ENCODE data around the gene EFHD1. TPM values are rescaled to one million over a fixed set of nuclear protein-coding genes. Genes with fewer than 3 reads are reported as not detected.
"Not testable (repeated sequence)": the region's sequence is repeated elsewhere in the genome, so short reads cannot be mapped to it uniquely, and the experiment has no call there.

Gene EFHD1
- total RNA-seq, 1 donor from 2014 or later, result 1.6 TPM

DNA sequence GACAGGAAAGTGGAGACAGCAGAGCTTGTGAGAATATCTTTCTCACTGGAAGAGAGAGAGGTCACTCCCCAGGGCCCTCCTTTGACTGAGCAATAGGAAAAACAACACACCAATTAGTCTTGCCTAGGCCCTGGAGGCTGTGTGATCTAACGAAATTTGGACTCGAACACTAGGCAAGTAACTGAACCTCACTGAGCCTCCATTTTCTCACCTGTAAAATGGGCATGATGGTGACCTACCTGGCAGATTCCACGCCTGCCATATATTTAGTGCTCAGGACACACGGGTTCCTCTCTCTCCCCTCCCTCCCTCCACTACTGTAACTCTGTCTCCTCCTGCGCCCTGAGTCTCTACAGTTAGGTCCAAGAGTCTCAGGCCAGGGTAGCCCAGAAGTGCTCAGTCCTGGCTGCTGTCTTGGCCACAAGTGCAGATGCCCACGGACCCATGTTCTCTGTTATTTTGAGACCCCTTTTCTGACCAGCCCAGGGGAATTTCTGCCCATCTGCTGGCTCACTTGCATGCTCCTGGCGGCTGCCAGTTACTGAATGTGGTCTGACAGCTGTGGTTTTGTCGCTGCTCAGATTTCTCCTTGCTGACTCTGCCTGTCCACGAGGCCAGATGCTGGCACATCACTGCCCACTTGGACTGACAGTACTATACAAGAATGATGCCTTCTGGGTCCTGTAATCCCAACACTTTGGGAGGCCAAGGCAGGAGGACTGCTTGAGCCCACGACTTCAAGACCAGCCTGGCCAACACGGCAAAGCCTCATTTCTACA, 54.2 kb downstream of the EFHD1 start:
- no peak for DNase-seq (ENCODE audit: low spot score)
- H3K36me3 Mint-ChIP-seq (ENCODE audit: low read depth, unreplicated experiment), result no peaks in the 10 kb centered on the region
- no peaks in the 10 kb centered on the region for H3K4me1 Mint-ChIP-seq (ENCODE audit: unreplicated experiment)
- H3K9me3 Mint-ChIP-seq (ENCODE audit: unreplicated experiment), result no peaks in the 10 kb centered on the region
- H3K27ac Mint-ChIP-seq (ENCODE audit: unreplicated experiment), result no peak overlapping the region
- TF ChIP-seq, protein P1, sequence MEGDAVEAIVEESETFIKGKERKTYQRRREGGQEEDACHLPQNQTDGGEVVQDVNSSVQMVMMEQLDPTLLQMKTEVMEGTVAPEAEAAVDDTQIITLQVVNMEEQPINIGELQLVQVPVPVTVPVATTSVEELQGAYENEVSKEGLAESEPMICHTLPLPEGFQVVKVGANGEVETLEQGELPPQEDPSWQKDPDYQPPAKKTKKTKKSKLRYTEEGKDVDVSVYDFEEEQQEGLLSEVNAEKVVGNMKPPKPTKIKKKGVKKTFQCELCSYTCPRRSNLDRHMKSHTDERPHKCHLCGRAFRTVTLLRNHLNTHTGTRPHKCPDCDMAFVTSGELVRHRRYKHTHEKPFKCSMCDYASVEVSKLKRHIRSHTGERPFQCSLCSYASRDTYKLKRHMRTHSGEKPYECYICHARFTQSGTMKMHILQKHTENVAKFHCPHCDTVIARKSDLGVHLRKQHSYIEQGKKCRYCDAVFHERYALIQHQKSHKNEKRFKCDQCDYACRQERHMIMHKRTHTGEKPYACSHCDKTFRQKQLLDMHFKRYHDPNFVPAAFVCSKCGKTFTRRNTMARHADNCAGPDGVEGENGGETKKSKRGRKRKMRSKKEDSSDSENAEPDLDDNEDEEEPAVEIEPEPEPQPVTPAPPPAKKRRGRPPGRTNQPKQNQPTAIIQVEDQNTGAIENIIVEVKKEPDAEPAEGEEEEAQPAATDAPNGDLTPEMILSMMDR (IDR thresholded peaks at IDR 0.05; ENCODE audit: unreplicated experiment), result no peak
- no peak overlapping the region for H3K4me3 Mint-ChIP-seq (ENCODE audit: unreplicated experiment)
- no peaks in the 10 kb centered on the region for H3K27me3 Mint-ChIP-seq (ENCODE audit: unreplicated experiment)

DNA sequence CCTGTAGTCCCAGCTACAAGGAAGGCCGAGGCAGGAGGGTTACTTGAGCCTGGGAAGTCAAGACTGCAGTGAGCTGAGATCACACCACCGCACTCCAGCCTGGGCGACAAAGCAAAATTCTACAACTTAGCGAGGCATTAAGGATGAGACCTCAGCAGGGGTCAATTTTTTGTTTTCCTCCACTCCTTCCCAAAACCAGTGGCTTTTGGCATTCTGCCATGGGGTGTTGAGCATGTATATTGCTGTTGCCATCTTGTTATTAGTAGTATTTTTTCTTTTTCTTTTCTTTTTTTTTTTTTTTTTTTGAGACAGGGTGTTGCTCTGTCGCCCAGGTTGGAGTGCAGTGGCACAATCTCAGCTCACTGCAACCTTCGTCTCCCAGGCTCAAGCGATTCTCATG, 54.8 kb downstream of the EFHD1 start:
- no peaks in the 10 kb centered on the region for H3K27me3 Mint-ChIP-seq (ENCODE audit: unreplicated experiment)
- no peak for DNase-seq (ENCODE audit: low spot score)
- no peaks in the 10 kb centered on the region for H3K4me1 Mint-ChIP-seq (ENCODE audit: unreplicated experiment)
- no peaks in the 10 kb centered on the region for H3K36me3 Mint-ChIP-seq (ENCODE audit: low read depth, unreplicated experiment)
- no peak overlapping the region for H3K27ac Mint-ChIP-seq (ENCODE audit: unreplicated experiment)
- TF ChIP-seq, protein P1 (IDR thresholded peaks at IDR 0.05; ENCODE audit: unreplicated experiment), result no peak
- no peak overlapping the region for H3K4me3 Mint-ChIP-seq (ENCODE audit: unreplicated experiment)
- no peaks in the 10 kb centered on the region for H3K9me3 Mint-ChIP-seq (ENCODE audit: unreplicated experiment)

DNA sequence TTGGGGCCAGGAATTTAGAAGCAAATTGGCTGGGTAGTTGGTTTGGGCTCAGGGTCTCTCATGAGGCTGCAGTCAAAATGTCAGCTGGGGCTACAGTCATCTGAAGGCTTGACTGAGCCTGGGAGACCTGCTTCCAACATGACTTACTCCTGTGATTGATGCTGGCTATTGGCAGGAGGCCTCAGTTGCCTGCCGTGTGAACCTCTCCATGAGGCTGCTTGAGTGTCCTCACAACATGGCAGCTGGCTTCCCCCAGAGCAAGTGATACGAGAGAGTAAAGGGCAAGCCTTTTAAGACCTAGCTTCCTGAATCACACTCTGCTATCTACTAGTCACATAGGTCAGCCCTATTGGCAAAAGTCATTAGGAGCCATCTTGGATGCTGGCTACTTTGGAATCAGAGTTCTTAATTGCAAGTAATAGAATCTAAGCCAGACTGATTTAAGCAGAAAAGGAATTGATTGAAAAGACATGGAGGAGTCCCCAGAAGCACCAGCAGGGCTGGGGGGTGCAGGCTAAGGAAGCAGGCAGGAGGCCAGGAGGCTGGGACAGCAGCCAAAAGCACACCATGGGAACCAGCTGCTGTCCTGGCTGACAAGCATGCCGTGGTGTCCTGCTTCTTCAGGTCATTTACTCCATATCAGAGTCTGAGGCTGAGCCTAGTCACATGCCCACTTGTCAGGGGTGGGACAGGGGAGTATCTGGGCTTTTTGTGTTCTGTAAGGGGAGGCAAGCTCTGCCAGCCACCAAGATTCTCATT, 55.9 kb downstream of the EFHD1 start:
- Mint-ChIP-seq H3K9me3 (ENCODE audit: unreplicated experiment) (no peaks in the 10 kb centered on the region), H3K4me1 (ENCODE audit: unreplicated experiment) (no peaks in the 10 kb centered on the region), H3K4me3 (ENCODE audit: unreplicated experiment) (no peak overlapping the region), H3K27ac (ENCODE audit: unreplicated experiment) (no peak overlapping the region), H3K27me3 (ENCODE audit: unreplicated experiment) (no peaks in the 10 kb centered on the region), H3K36me3 (ENCODE audit: low read depth, unreplicated experiment) (no peaks in the 10 kb centered on the region)
- DNase-seq (ENCODE audit: low spot score), result no peak
- TF ChIP-seq, protein P1 (IDR thresholded peaks at IDR 0.05; ENCODE audit: unreplicated experiment), result no peak

DNA sequence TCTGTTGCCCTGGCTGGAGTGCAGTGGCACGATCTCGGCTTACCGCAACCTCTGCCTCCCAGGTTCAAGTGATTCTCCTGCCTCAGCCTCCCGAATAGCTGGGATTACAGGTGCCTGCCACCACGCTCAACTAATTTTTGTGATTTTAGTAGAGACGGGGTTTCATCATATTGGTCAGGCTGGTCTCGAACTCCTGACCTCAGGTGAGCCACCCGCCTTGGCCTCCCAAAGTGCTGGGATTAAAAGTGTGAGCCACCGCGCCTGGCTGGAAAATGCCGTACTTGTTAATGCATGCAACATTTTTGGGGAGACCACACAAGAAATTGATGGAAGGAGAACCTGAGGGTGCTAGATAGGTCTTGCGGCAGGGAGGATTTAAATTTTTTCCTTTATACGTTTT, 57.7 kb downstream of the EFHD1 start:
- H3K4me1 Mint-ChIP-seq (ENCODE audit: unreplicated experiment); DNase-seq (ENCODE audit: low spot score); H3K9me3 Mint-ChIP-seq (ENCODE audit: unreplicated experiment); H3K36me3 Mint-ChIP-seq (ENCODE audit: low read depth, unreplicated experiment); H3K4me3 Mint-ChIP-seq (ENCODE audit: unreplicated experiment); H3K27ac Mint-ChIP-seq (ENCODE audit: unreplicated experiment); H3K27me3 Mint-ChIP-seq (ENCODE audit: unreplicated experiment): not testable (repeated sequence)

DNA sequence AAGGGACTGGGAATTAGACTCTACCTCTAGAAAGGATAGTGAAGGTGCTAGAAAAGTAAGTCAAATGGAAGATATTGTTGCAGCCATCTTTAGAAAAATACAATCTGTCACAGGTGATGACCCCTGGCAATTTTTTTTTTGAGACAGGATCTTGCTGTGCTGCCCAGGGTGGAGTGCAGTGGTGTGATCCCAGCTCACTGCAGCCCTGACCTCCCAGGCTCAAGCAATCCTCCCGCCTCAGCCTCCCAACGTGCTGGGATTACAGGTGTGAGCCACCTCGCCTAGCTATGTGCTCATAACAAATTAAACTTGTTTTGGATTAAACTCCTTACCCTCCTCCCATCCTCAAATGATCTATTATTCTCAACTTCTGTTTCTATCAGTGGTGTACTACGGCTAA, 59.9 kb downstream of the EFHD1 start:
- Mint-ChIP-seq H3K27ac (ENCODE audit: unreplicated experiment) (peak overlapping the region; percentile 11), H3K4me1 (ENCODE audit: unreplicated experiment) (peaks cover 9% of the 10 kb centered on the region), H3K4me3 (ENCODE audit: unreplicated experiment) (no peak overlapping the region), H3K27me3 (ENCODE audit: unreplicated experiment) (peaks cover 2% of the 10 kb centered on the region), H3K9me3 (ENCODE audit: unreplicated experiment) (no peaks in the 10 kb centered on the region), H3K36me3 (ENCODE audit: low read depth, unreplicated experiment) (no peaks in the 10 kb centered on the region)
- TF ChIP-seq, protein P1 (IDR thresholded peaks at IDR 0.05; ENCODE audit: unreplicated experiment), result no peak
- DNase-seq (ENCODE audit: low spot score), result no peak
